IMR-90 (cell line): ENCODE measurements around the gene DCAF6. TPM values are rescaled to one million over a fixed set of nuclear protein-coding genes. Genes with fewer than 3 reads are reported as not detected.

ENCODE experiments used
- ATAC-seq: fragments of 200-7000 bp; cut with Tn5 transposase; 2 replicates; pipeline ENCODE4 v1.9.1; 2020; ENCODE audit warnings: low read depth, mild to moderate bottlenecking, moderate library complexity
- BruUV-seq: library from RNA; stranded (reverse); fragments of 400-500 nt; replicated peaks from 2 replicates; lab custom pipeline; 2021; lab: Mats Ljungman, UMichigan
- CTCF ChIA-PET: fragments of 300-600 bp; formaldehyde crosslinking; extraction: SDS; loops from one replicate; lab custom pipeline; 2021; ENCODE audit warnings: antibody characterized with exemption; lab: Yijun Ruan, JAX
- POLR2A ChIA-PET: fragments of 300-600 bp; sonication (Branson Sonifier 250); formaldehyde crosslinking; loops from one replicate; lab custom pipeline; 2022; ENCODE audit warnings: antibody characterized with exemption; ENCODE audit not compliant: unreplicated experiment; lab: Charles Lee
- DNase-seq: peaks from one replicate; pipeline ENCODE4 v3.0.0; 2013
- H2AFZ ChIP-seq: replicated peaks from 2 replicates; pipeline ENCODE3; 2013; ENCODE audit warnings: low read length, mild to moderate bottlenecking; ENCODE audit not compliant: poor library complexity
- H2AK5ac ChIP-seq: 2 replicates; pipeline ENCODE4 v1.6.1; 2013; ENCODE audit warnings: low read depth, low read length, inconsistent platforms
- H2AK9ac ChIP-seq: replicated peaks from 2 replicates; pipeline ENCODE3; 2013; ENCODE audit warnings: mild to moderate bottlenecking, low read depth, low read length, moderate library complexity; ENCODE audit not compliant: poor library complexity
- H2BK120ac ChIP-seq: 2 replicates; pipeline ENCODE4 v1.6.1; 2013; ENCODE audit warnings: low read depth, low read length, inconsistent platforms
- H2BK15ac ChIP-seq: 3 replicates; pipeline ENCODE4 v1.6.1; 2013; ENCODE audit warnings: low read depth, low read length, inconsistent platforms
- H2BK20ac ChIP-seq: 2 replicates; pipeline ENCODE4 v1.6.1; 2013; ENCODE audit warnings: low read depth, mild to moderate bottlenecking, inconsistent platforms, low read length, moderate library complexity
- H2BK5ac ChIP-seq: 2 replicates; pipeline ENCODE4 v1.6.1; 2013; ENCODE audit warnings: mild to moderate bottlenecking, low read depth, low read length, inconsistent platforms; ENCODE audit not compliant: poor library complexity, severe bottlenecking
- H3K14ac ChIP-seq: replicated peaks from 2 replicates; pipeline ENCODE4 v1.6.1; 2013; ENCODE audit warnings: low read depth, low read length, inconsistent platforms
- H3K18ac ChIP-seq: 2 replicates; pipeline ENCODE4 v1.6.1; 2013; ENCODE audit warnings: low read depth, low read length, control low read depth
- H3K23ac ChIP-seq: 2 replicates; pipeline ENCODE4 v1.6.1; 2013; ENCODE audit warnings: low read depth, low read length, inconsistent platforms
- H3K27ac ChIP-seq: 2 replicates; pipeline ENCODE4 v1.5.1; 2013; ENCODE audit warnings: mild to moderate bottlenecking, control low read depth, low read length; ENCODE audit not compliant: insufficient read depth
- H3K27me3 ChIP-seq: 2 replicates; pipeline ENCODE4 v1.6.1; 2013; ENCODE audit warnings: low read length; ENCODE audit not compliant: control insufficient read depth, insufficient read depth
- H3K36me3 ChIP-seq: 2 replicates; pipeline ENCODE4 v1.6.1; 2013; ENCODE audit warnings: low read length, mixed read lengths; ENCODE audit not compliant: control insufficient read depth, insufficient read depth
- H3K4ac ChIP-seq: 2 replicates; pipeline ENCODE4 v1.6.1; 2013; ENCODE audit warnings: low read depth, low read length, inconsistent platforms
- H3K4me1 ChIP-seq: 2 replicates; pipeline ENCODE4 v1.6.1; 2013; ENCODE audit warnings: low read length, mixed read lengths; ENCODE audit not compliant: control insufficient read depth, insufficient read depth
- H3K4me2 ChIP-seq: 2 replicates; pipeline ENCODE4 v1.6.1; 2013; ENCODE audit warnings: low read depth, mild to moderate bottlenecking, control low read depth, low read length, moderate library complexity
- H3K4me3 ChIP-seq: 2 replicates; pipeline ENCODE4 v1.5.1; 2013; ENCODE audit warnings: low read depth, mild to moderate bottlenecking, control low read depth, low read length, moderate library complexity; ENCODE audit not compliant: insufficient read depth
- H3K56ac ChIP-seq: 2 replicates; pipeline ENCODE4 v1.6.1; 2013; ENCODE audit warnings: low read length, inconsistent platforms; ENCODE audit not compliant: insufficient read depth; ENCODE audit errors: extremely low read depth
- H3K79me1 ChIP-seq, 2 experiments: 2 replicates each; pipeline ENCODE4 v1.6.1; 2013; ENCODE audit warnings: low read length in 2 of 2, inconsistent platforms in 1 of 2, low read depth in 1 of 2
- H3K9ac ChIP-seq: 2 replicates; pipeline ENCODE4 v1.6.1; 2013; ENCODE audit warnings: low read depth, low read length, control low read depth
- H3K9me1 ChIP-seq: 2 replicates; pipeline ENCODE4 v1.6.1; 2013; ENCODE audit warnings: low read length, inconsistent platforms; ENCODE audit not compliant: insufficient read depth
- H3K9me3 ChIP-seq: 2 replicates; pipeline ENCODE4 v1.6.1; 2013; ENCODE audit warnings: low read length; ENCODE audit not compliant: control insufficient read depth, insufficient read depth
- H4K20me1 ChIP-seq: 2 replicates; pipeline ENCODE4 v1.6.1; 2013; ENCODE audit warnings: low read length, inconsistent platforms; ENCODE audit not compliant: insufficient read depth
- H4K5ac ChIP-seq: 2 replicates; pipeline ENCODE4 v1.6.1; 2013; ENCODE audit warnings: mild to moderate bottlenecking, low read depth, low read length, control low read depth
- H4K8ac ChIP-seq, 2 experiments: 2 replicates each; pipeline ENCODE4 v1.6.1; 2013; ENCODE audit warnings: low read depth in 2 of 2, low read length in 2 of 2, control low read depth in 1 of 2, inconsistent platforms in 1 of 2
- H4K91ac ChIP-seq: 2 replicates; pipeline ENCODE4 v1.6.1; 2013; ENCODE audit warnings: low read depth, low read length, inconsistent platforms; ENCODE audit not compliant: insufficient read depth
- CEBPB ChIP-seq: IDR thresholded peaks from 2 replicates; pipeline ENCODE4 v1.6.1; 2012; ENCODE audit warnings: low read depth, low read length, improper control_type of control experiment
- CTCF ChIP-seq: conservative IDR thresholded peaks from 2 replicates; pipeline ENCODE4 v1.5.1; 2012; ENCODE audit warnings: mild to moderate bottlenecking, low read depth, low read length, improper control_type of control experiment
- MAZ ChIP-seq: IDR thresholded peaks from 2 replicates; pipeline ENCODE4 v1.6.1; 2012; ENCODE audit warnings: low read depth, mild to moderate bottlenecking, low read length, improper control_type of control experiment, moderate library complexity, borderline replicate concordance
- POLR2A ChIP-seq: IDR thresholded peaks from 2 replicates; pipeline ENCODE4 v1.6.1; 2012; ENCODE audit warnings: mild to moderate bottlenecking, low read depth, low read length
- RAD21 ChIP-seq: IDR thresholded peaks from 2 replicates; pipeline ENCODE4 v1.6.1; 2012; ENCODE audit warnings: low read length, improper control_type of control experiment
- WGBS, 2 experiments: methylation state at CpG; one replicate each; pipeline versions ENCODE4 v1.1.5 to v1.1.7; 2013; ENCODE audit warnings: missing lambda C conversion rate in 2 of 2; ENCODE audit not compliant: insufficient read length in 1 of 2; ENCODE audit errors: extremely low coverage in 2 of 2; 5-methylcytosine and 5-hydroxymethylcytosine counted together
- dilution Hi-C: fragments of 300-500 bp; cut with HindIII; formaldehyde crosslinking; loops from one replicate; pipeline ENCODE4 v1.14.3; 2018; ENCODE audit warnings: low sequenced_read_pairs; ENCODE audit not compliant: unreplicated experiment
- in situ Hi-C: fragments of 300-500 bp; cut with MboI; formaldehyde crosslinking; loops from 3 replicates; pipeline ENCODE4 v1.14.3; 2019; ENCODE audit warnings: low sequenced_read_pairs, inconsistent platforms, mixed read lengths
- intact Hi-C: fragments of 100-400 bp; cut with micrococcal nuclease; formaldehyde crosslinking; loops from 2 replicates; pipeline ENCODE4 v1.10.0; 2022
- polyA plus RNA-seq, 3 experiments: library from polyadenylated mRNA; depleted of rRNA; stranded (reverse); fragments of >200 nt; gene quantifications; 2 replicates each; pipeline ENCODE4 v1.2.3, GENCODE V29; 2012; ENCODE audit warnings: low replicate concordance in 1 of 3
- total RNA-seq: library from RNA; depleted of rRNA; stranded (reverse); fragments of >200 nt; gene quantifications from 2 replicates; pipeline ENCODE4 v1.2.3, GENCODE V29; 2012

Gene DCAF6
- total and polyA plus RNA-seq, 2 of the 4 experiments (the other 2 are of a cell fraction) = 60.4 to 88.7 TPM

DNA sequence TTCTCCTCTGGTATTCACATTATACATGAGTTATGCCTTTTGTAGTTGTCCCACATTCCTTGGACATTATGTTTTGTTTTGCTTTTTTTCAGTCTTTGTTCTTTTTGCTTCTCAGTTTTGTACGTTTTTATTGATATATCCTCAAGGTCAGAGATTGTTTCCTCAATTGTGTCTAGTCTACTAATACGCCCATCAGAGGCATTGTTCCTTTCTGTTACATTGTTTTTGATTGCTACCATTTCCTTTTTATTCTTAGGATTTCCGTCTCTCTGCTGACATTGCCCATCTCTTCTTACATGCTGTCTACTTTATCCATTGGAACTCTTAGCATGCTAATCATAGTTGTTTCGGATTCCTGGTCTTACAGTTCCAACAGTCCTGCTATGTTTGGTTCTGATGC, 28.2 kb downstream of the DCAF6 start:
- WGBS, 2 experiments = 100% methylated on average over 1 of the region's 4 CpGs; no CpG with 5 or more reads in 1 of the 2 experiments
- H3K4me2 ChIP-seq = no peak overlapping the region
- H4K91ac ChIP-seq = no peak overlapping the region
- peaks cover 10% of the 10 kb centered on the region for H3K36me3 ChIP-seq
- peaks cover 24 to 46% of the 10 kb centered on the region in 2 experiments for H3K79me1 ChIP-seq
- H3K23ac ChIP-seq = no peak overlapping the region
- no peak overlapping the region for H2BK20ac ChIP-seq
- H3K56ac ChIP-seq = no peak overlapping the region
- H2BK5ac ChIP-seq = no peak overlapping the region
- no peak overlapping the region for H3K4ac ChIP-seq
- H3K4me3 ChIP-seq = no peak overlapping the region
- no peaks in the 10 kb centered on the region for H3K27me3 ChIP-seq
- BruUV-seq = no TSS peak
- ChIA-PET POLR2A (no interaction called here), CTCF (no interaction called here)
- H4K20me1 ChIP-seq = peaks cover 16% of the 10 kb centered on the region; the same call in 1 of the 2 replicates
- H3K9ac ChIP-seq = no peak overlapping the region
- no peak overlapping the region for H2AK9ac ChIP-seq
- in situ Hi-C loops = no loop called here
- H3K9me1 ChIP-seq = no peaks in the 10 kb centered on the region
- dilution Hi-C loops = no loop called here
- H3K9me3 ChIP-seq = no peaks in the 10 kb centered on the region
- no peak overlapping the region for H3K27ac ChIP-seq
- ATAC-seq (no peak), DNase-seq (no peak)
- H4K8ac ChIP-seq = no peak overlapping the region
- TF ChIP-seq CTCF (no peak), CEBPB (no peak), RAD21 (no peak), POLR2A (no peak), MAZ (no peak)
- H3K18ac ChIP-seq = no peak overlapping the region
- intact Hi-C loops = loop anchor here (2.0 kb wide), 2 partner anchors 14 to 54 kb away; no protein-coding TSS in a partner anchor
- no peak overlapping the region for H2AK5ac ChIP-seq
- H2AFZ ChIP-seq = no peak overlapping the region
- no peak overlapping the region for H4K5ac ChIP-seq
- no peak overlapping the region for H2BK15ac ChIP-seq
- no peak overlapping the region for H3K14ac ChIP-seq
- no peak overlapping the region for H2BK120ac ChIP-seq
- no peaks in the 10 kb centered on the region for H3K4me1 ChIP-seq
